CD4-positive, alpha-beta T cell treated with Interleukin-15 for 4 hours (primary cell): ENCODE results near the gene KRTAP21-3.
"Not testable (repeated sequence)": the region's sequence is repeated elsewhere in the genome, so short reads cannot be mapped to it uniquely, and the experiment has no call there.

ENCODE experiments used
- DNase-seq: peaks from one replicate; pipeline ENCODE4 v3.0.0-alpha.2; 2020; ENCODE audit warnings: low spot score

Gene KRTAP21-3, protein sequence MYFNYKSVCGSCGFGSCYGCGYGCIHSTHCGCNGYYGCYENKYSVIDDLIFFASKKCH

DNA sequence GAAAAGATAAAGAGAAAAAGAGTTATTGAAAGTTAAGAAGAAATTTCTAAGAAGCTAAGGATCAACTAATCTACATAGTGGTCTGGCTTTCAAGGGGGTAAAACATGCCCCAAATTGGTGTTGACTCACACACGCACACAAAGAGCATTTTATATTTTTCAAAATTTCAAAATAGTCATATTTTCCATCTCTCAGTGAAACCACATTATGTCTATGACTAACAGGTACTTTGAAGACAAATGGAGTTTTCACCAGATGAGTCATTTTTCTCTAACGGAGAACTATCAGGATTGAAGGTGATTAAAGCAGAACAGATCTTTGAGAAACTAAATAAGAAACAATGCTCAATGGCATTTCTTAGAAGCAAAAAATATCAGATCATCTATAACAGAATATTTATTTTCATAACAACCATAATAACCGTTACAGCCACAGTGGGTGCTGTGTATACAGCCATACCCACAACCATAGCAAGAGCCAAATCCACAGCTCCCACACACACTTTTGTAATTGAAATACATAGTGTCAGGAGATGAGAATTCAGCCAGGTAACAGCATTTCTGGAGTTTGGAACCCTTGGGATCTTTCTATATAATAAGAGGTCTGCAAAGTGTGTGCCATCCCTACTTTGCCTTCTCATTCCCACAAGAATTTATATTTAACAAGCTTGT, at the start of gene KRTAP21-3:
TSS of gene KRTAP21-3 (minus strand) at position 539 of the 671 bp plus-strand sequence. CDS start at position 521, 18 bp downstream.
- peak; percentile 12 for DNase-seq

DNA sequence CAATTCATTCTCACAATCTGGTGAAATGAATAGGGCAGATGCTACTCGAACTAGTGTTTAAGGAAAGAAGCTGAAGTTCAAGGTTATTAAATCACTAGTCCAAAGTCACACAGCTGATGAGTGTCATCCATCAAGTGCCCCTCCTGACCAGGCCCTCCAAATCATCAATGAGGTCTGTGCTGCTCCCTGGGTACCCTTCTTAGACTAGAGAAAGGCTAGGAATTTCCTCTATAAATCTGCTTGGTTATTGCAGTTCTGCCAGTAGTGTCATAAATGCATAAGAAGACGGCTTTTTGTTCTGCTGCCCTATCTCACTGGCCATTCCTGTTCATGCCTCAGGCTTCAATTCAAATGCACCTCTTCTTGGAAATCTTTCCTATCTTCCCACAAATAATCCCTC, 42.2 kb upstream of the KRTAP21-3 start:
- DNase-seq = no peak

GRCh38 chr21:30758306-30758705, 39.7 kb upstream of the KRTAP21-3 start:
- no peak for DNase-seq

DNA sequence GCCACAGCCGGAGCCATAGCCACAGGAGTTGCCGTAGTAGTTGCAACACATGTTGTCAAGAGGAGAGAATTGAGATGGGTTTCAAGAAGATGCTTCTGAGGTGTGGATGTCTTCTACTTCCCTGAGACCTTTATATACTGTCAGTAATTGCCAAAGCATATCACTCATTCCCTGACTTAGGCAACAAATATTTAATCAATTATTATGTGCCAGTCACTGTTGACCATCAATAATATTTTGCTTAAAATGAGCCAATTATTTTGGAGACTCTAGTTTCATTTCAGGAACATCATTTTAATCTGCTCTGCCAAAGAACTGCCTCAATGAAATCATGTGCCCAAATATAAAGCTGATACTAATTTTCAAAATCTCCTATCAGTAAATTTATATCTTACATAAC, 36.8 kb upstream of the KRTAP21-3 start, which contains the start of gene KRTAP21-1:
TSS of gene KRTAP21-1 (minus strand) at position 101 of the 400 bp plus-strand sequence. CDS start at position 51, 50 bp downstream.
- DNase-seq = not testable (repeated sequence)

DNA sequence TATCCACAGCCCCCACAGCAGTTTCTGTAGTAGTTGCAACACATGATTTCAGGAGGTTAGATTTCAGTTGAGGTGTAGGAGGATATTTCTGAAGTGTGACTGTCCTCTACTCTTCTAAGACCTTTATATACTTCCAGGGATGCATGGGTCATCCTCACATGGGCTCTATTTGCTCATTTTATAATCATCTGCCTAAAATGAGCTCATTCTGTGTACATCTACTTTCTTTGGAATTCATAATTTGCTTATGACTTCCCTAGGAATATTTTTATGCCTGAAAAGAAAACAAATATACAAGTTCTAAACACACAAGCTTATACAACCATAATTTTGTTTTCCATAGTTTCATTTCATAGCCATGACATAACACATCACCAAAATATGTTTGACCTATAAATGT, 28.6 kb upstream of the KRTAP21-3 start, which contains the start of gene KRTAP21-2:
TSS of gene KRTAP21-2 (minus strand) at position 101 of the 400 bp plus-strand sequence. CDS start at position 44, 57 bp downstream.
- no peak for DNase-seq

GRCh38 chr21:30740462-30740861, 21.9 kb upstream of the KRTAP21-3 start:
- DNase-seq = no peak

- no peak for DNase-seq
Observed at GRCh38 chr21:30733026-30733425, 14.4 kb upstream of the KRTAP21-3 start.

DNA sequence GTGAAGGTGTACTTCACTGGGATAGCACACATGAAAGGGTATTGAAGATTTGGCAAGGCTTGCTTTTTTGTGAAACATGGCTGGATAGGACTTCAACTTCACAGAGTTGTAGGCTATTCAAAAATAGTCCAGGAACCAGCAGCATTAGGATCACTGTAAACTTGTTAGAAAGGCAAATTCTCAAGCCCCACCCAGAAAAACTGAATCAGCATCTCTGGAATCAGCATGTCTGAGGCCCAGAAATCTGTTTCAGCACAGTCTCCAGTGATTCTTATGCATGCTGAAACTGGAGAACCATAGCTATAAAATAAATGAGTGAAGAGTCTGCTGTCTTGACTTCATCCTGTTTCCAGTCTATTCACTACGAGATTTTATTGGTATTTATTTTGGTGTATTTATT, 8.1 kb upstream of the KRTAP21-3 start:
- DNase-seq = no peak

GRCh38 chr21:30719401-30719800, 824 bp upstream of the KRTAP21-3 start:
- DNase-seq = no peak

DNA sequence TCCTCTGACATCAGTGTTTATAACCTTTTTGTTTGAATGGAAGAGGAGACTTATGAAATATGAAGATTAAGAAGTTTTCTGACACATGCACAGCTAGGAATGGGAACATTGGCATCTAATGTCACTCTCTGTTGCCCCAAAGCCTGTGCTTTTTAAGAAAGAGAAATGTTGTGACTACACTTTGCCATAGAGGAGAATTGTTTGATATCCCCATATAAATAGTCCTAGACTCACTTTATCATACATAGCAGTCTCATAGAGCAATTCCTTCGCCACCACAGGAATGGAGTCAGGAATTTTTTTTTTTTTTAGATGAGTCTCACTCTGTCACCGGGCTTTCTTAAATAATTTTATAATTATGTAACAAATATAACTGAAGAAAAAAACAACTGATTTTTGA, 1.5 kb downstream of the KRTAP21-3 start:
- DNase-seq = no peak

DNA sequence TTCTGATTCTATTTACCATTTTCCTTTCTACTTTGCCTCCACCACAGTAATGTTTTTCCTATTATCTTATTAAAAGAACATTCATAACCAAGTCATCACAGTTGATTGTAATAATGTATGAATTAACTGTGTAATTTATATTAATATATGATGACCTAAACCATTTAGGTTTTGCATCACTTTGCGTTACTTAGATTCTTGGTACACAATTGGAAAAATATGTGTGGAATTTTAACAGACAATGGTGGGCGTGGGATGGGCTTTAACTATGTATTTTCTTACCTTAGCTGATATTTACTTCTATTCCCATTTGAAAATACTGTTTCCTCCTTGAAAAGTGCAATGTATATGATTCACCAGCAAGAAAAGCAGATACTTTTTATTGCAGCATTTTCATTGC, 3.6 kb downstream of the KRTAP21-3 start:
- no peak for DNase-seq

DNA sequence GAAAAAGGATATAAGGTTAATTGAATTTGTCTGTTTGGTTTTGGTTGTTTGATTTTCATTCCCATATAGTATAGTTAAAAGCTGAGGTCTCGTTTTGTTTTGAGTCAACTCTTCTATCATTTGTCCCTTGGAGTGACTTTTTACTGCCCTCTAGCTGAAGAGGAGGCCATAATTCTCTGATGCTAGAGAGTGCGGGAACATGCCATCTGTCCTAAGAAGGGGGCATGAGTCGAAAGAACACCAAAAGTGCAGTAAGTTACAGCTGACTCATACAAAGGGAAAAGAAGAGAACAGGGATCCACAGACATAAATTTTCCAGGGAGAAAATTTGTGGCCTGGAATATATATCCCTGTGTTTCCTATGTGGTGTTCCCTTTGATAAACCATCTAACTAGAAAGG, 4.1 kb downstream of the KRTAP21-3 start:
- DNase-seq = no peak

DNA sequence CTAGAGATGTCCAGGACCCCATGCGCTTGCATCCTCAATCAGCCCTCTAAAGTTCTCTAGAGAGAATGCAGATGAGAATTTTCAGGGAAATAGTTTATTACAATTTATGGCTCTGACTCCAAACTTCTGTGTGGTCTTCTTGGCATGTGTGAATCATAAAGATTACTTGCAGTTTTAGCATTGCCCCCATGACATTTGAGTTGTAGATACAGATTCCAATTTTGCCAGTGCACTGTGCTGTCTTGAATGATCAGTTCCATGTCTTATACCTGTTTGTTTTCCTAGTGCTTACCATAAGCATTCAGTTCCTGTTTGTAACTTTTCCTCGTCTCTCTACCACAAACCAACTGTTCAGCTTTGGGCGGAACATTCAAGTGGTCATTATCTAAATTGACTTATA, 4.8 kb downstream of the KRTAP21-3 start:
- no peak for DNase-seq

DNA sequence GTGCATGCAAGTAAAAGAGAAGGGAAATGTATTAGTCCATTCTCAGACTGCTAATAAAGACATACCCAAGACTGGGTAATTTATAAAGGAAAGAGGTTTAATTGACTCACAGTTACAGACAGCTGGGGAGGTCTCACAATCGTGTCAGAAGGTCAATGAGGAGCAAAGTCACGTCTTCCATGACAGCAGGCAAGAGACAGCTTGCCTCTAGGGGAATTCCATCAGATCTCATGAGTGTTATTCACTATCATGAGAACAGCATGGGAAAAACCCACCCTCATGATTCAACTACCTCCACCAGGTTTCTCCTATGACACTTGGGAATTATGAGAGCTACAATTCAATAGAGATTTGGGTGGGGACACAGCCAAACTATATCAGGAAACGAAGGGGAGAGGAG, 8.1 kb downstream of the KRTAP21-3 start:
- DNase-seq = no peak

DNA sequence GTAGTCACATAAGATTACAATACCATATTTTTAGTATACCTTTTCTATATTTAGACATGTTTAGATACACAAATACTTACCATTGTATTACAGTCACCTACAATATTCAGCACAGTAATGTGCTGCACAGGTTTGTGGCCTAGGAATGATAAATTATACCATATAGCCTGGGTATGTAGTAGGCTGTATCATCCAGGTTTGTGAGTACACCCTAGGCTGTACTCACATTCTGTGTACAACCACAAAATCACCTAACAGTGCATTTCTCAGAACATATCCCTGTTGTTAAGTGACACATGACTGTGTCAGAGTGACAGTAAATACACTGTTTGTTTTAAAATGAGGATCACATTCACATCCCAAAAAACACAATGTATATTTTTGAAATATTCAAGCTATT, 11.2 kb downstream of the KRTAP21-3 start:
- DNase-seq = no peak

GRCh38 chr21:30695956-30696355, 22.6 kb downstream of the KRTAP21-3 start:
- no peak for DNase-seq

GRCh38 chr21:30689822-30690221, 28.8 kb downstream of the KRTAP21-3 start:
- no peak for DNase-seq

GRCh38 chr21:30684506-30684905, 34.1 kb downstream of the KRTAP21-3 start:
- DNase-seq = no peak

DNA sequence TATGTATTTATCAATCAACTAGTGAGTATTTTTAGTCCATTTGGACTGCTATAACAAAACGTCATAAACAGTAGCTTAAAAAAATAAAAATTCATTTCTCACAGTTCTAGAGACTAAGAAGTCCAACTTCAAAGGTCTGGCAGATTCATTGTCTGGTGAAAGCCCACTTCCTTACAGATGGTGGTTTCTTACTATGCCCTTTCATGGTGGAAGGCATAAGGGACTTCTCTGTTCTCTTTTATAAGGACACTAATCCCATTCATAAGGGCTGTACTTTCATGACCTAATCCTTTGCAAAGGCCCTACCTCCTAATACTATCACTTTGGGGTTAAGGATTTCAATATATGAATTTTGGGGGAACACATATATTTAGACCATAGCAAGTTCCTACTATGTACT, 38.0 kb downstream of the KRTAP21-3 start:
- DNase-seq = no peak

DNA sequence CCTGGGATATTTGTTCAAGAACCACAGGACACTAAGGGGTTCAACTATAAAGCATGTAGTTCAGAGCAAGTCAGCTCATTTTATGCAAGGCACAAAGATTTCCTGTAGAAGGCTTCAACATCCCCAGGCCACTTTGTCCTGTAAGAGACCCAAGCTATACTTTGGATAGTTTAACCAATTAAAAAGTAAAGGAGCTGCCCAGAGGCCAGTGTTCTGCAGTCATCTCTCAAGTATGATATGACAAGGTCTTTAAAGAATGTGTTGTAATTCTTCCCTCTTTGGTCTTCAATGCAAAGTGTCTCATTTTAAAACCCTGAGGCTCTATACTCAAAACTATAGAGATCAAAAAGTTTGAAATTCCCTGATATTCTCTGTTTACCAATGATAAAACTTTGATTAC, 41.8 kb downstream of the KRTAP21-3 start:
- no peak for DNase-seq

DNA sequence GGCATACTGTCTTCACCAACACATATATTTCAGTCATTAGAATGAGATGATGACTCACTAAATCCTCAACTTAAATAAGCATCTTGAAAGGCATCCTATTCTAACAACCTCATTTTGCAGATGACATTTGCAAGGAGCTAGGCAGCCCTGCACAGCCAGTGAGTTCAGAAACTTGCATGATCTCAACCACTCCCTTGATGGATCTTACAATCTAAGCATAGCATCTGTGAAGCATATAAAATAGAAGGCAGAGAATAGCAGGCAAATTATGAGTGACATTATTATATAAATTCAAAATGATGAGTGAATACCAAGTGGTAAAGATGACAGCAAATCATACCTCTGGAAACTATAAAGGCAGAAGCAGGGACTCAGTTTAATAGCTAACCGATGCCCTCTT, 44.3 kb downstream of the KRTAP21-3 start:
- no peak for DNase-seq

DNA sequence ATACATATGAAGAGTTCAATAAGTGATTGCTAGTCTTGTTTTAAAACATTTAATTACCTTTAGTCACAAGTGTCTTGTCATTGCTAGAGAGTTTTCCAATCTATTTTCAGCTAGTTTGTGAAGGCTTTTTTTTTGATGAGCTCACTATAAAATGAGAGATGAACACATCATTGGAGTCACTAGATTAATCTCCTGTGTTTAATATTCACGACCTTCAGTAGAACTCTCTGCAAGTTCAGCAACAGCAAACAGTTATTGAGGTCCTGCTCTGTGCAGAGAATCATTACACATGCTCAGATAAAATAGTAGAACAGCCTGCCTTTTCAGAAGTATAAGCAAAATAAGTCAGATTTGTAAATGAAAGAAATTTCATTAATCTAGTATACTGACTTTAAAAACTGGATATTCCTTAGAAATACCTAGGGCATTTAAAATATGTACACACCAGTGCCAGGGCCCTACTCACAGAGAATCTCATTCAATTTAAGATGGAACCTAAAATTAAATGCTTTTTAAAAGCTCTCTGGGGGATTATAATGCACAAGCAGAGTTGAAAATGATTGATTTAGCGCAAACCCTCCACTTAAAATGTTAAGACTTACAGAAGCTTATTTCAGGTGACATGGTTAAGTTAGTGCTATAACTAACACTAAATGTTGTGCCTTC, 45.5 kb downstream of the KRTAP21-3 start:
- no peak for DNase-seq

DNA sequence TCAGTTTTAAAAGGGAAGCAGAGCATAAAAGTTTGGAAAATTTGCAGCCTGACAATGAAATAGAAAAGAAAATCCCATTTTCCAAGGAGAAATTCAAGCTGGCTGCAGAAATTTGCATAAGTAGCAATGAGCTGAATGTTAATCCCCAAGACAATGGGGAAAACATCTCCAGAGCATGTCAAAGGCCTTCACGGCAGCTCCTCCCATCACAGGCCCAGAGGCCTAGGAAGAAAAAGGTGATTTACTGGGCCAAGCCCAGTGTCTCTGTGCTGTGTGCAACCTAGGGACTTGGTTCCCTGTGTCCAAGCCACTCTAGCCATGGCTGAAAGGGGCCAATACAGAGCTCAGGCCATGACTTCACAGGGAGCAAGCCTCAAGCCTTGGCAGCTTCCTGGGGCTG, 49.8 kb downstream of the KRTAP21-3 start:
- no peak for DNase-seq
